NCI-H2196 (cell line): ENCODE measurements around the gene SVIP.

Source experiments
- DNase-seq: peaks from one replicate; lab custom pipeline; 2025; ENCODE audit not compliant: unreplicated experiment; lab: John Stamatoyannopoulos, UW

Gene SVIP

GRCh38 chr11:22795914-22796313 is 33.7 kb downstream of the SVIP start:
- DNase-seq: no peak

GRCh38 chr11:22792497-22792896 is 37.1 kb downstream of the SVIP start:
- no peak for DNase-seq

GRCh38 chr11:22787551-22788162 is 41.9 kb downstream of the SVIP start:
- DNase-seq: peak; percentile 58

- DNase-seq: no peak
Observed at GRCh38 chr11:22787055-22787454, 42.5 kb downstream of the SVIP start.

GRCh38 chr11:22786475-22786874 is 43.1 kb downstream of the SVIP start:
- DNase-seq: no peak

- DNase-seq: no peak
Observed at GRCh38 chr11:22785251-22785650, 44.4 kb downstream of the SVIP start.

GRCh38 chr11:22780952-22781593 is 48.5 kb downstream of the SVIP start:
- DNase-seq: no peak

- no peak for DNase-seq
Observed at GRCh38 chr11:22779850-22780249, 49.8 kb downstream of the SVIP start.

GRCh38 chr11:22778642-22779041 is 51.0 kb downstream of the SVIP start:
- DNase-seq: no peak

- DNase-seq: no peak
Observed at GRCh38 chr11:22775248-22775647, 54.4 kb downstream of the SVIP start.

- DNase-seq: no peak
Observed at GRCh38 chr11:22774716-22775115, 54.9 kb downstream of the SVIP start.

- no peak for DNase-seq
Observed at GRCh38 chr11:22769081-22769480, 60.5 kb downstream of the SVIP start.
